Psoas muscle (tissue), 8 donors: ENCODE data around the gene ACSL3. TPM values are rescaled to one million over a fixed set of nuclear protein-coding genes. Genes with fewer than 3 reads are reported as not detected.

Experiments used
- ATAC-seq, 4 donors: fragments of 200-7000 bp; cut with Tn5 transposase; one replicate each; pipeline ENCODE4 v1.9.1; 2020; ENCODE audit warnings: moderate library complexity in 3 of 4, mild to moderate bottlenecking in 2 of 4
- DNase-seq, 2 donors: peaks; one replicate each; pipeline ENCODE4 v3.0.0-alpha.2; 2020
- H3K27ac ChIP-seq: fragments of 200-600 bp; one replicate; pipeline ENCODE4 v1.8.0; 2022
- H3K27me3 ChIP-seq, 3 donors: fragments of 200-600 bp in 1 of 3; one replicate each; pipeline versions ENCODE4 v1.6.1 to v1.8.0; 2013 to 2022; ENCODE audit warnings: low read length in 2 of 3, mild to moderate bottlenecking in 2 of 3, moderate library complexity in 1 of 3; ENCODE audit not compliant: insufficient read depth in 3 of 3
- H3K36me3 ChIP-seq, 2 donors: fragments of 200-600 bp in 1 of 2; one replicate each; pipeline versions ENCODE4 v1.6.1 to v1.8.0; 2013 to 2022; ENCODE audit warnings: low read depth in 1 of 2, mild to moderate bottlenecking in 1 of 2, moderate library complexity in 1 of 2; ENCODE audit not compliant: insufficient read depth in 1 of 2
- H3K4me1 ChIP-seq: fragments of 200-600 bp; one replicate; pipeline ENCODE4 v1.8.0; 2022
- H3K4me3 ChIP-seq: fragments of 200-600 bp; one replicate; pipeline ENCODE4 v1.8.0; 2022; ENCODE audit warnings: mild to moderate bottlenecking
- H3K9me3 ChIP-seq: fragments of 200-600 bp; one replicate; pipeline ENCODE4 v1.8.0; 2022
- CTCF ChIP-seq: fragments of 200-600 bp; IDR thresholded peaks from one replicate; pipeline ENCODE4 v1.8.0; 2022; ENCODE audit warnings: antibody characterized with exemption
- WGBS, 3 donors: extraction: QIAGEN DNeasy Blood & Tissue Kit; methylation state at CpG; one replicate each; pipeline versions ENCODE4 v1.1.6 to v1.1.7; 2013; 5-methylcytosine and 5-hydroxymethylcytosine counted together
- intact Hi-C, 2 donors: fragments of 100-400 bp; cut with DNase I; formaldehyde crosslinking; loops; one replicate each; pipeline versions ENCODE4 v1.11.0 to v1.14.2; 2022
- polyA plus RNA-seq, 3 donors: library from polyadenylated mRNA; stranded (reverse); fragments of 200-250 nt; gene quantifications; one replicate each; pipeline ENCODE4 v1.2.3, GENCODE V29; 2013
- total RNA-seq, 4 donors: library from RNA; stranded (reverse); fragmentation: NEBNext Ultra II Directional in 2 of 4; extraction: Animal tissue kit (Norgen Biotek cat#: 25700) in 2 of 4; gene quantifications; one replicate each; pipeline versions ENCODE4 v1.2.1 to v1.2.4, GENCODE V29; 2021 to 2023
- donor health status: healthy with polysubstance abuse.
- donor health status: DM: no; HTN: no; CAD: no; lungs with moderate emphysema.
- donor health status: Bipolar disorder and iron deficiency.
- donor health status: healthy.
- donor health status: DM: yes; HTN: yes; CAD: no.
- donor health status: DM: no; HTN: no; CAD: no.
- donor health status: DM: no; HTN: no; CAD: no.
- donor health status: DM: yes; HTN: yes; CAD: no.

ACSL3 gene
- total and polyA plus RNA-seq, 7 donors, result 13.5 to 136 (median 27.5) TPM

GRCh38 chr2:222976521-222977061, 115.8 kb downstream of the ACSL3 start:
- no peak for TF ChIP-seq CTCF
- Histone ChIP-seq H3K27ac (no peak overlapping the region), H3K27me3 (no peaks in the 10 kb centered on the region), H3K4me1 (no peaks in the 10 kb centered on the region), H3K36me3 (no peaks in the 10 kb centered on the region), H3K4me3 (no peak overlapping the region), H3K9me3 (no peaks in the 10 kb centered on the region)
- ATAC-seq (no peak), DNase-seq (no peak)
- 75 to 79% (median 75%) methylated on average over 3 of the region's 3 CpGs for WGBS, 3 donors
- intact Hi-C loops, result loop anchor here in 1 of 2 donors (5.0 kb wide), 1 partner anchor 76 kb away; the partner anchor contains the start of gene KCNE4

- H3K9me3 ChIP-seq, result no peaks in the 10 kb centered on the region
- H3K27ac ChIP-seq, result no peak overlapping the region
- no peaks in the 10 kb centered on the region for H3K27me3 ChIP-seq
- WGBS, 3 donors, result 89 to 93% (median 90%) methylated on average over 5 of the region's 5 CpGs
- no peak overlapping the region for H3K4me3 ChIP-seq
- intact Hi-C loops, result loop anchor here in 1 of 2 donors (5.0 kb wide), 1 partner anchor 75 kb away; the partner anchor contains the start of gene KCNE4
- no peaks in the 10 kb centered on the region for H3K36me3 ChIP-seq
- no peak for ATAC-seq
- DNase-seq, result no peak
- TF ChIP-seq CTCF, result no peak
- no peaks in the 10 kb centered on the region for H3K4me1 ChIP-seq
Measured at GRCh38 chr2:222977121-222977520, 116.3 kb downstream of the ACSL3 start.

GRCh38 chr2:222978850-222979249, 118.0 kb downstream of the ACSL3 start:
- no peak overlapping the region for H3K27ac ChIP-seq
- TF ChIP-seq CTCF, result no peak
- no peak overlapping the region for H3K4me3 ChIP-seq
- no peaks in the 10 kb centered on the region for H3K4me1 ChIP-seq
- intact Hi-C loops, result loop anchor here in 1 of 2 donors (5.0 kb wide), 1 partner anchor 73 kb away; the partner anchor contains the start of gene KCNE4
- no peak for DNase-seq
- no peaks in the 10 kb centered on the region for H3K36me3 ChIP-seq
- no peaks in the 10 kb centered on the region for H3K27me3 ChIP-seq
- no peak for ATAC-seq
- H3K9me3 ChIP-seq, result no peaks in the 10 kb centered on the region

GRCh38 chr2:222979484-222979883, 118.6 kb downstream of the ACSL3 start:
- 65 to 68% (median 66%) methylated on average over 3 of the region's 3 CpGs for WGBS, 3 donors
- no peak for ATAC-seq
- no peaks in the 10 kb centered on the region for H3K9me3 ChIP-seq

More at GRCh38 chr2:222979484-222979883, 118.6 kb downstream of the ACSL3 start:
- Histone ChIP-seq H3K36me3 (no peaks in the 10 kb centered on the region), H3K27ac (no peak overlapping the region), H3K4me1 (no peaks in the 10 kb centered on the region), H3K27me3 (no peaks in the 10 kb centered on the region), H3K4me3 (no peak overlapping the region)
- intact Hi-C loops, result loop anchor here in 1 of 2 donors (5.0 kb wide), 1 partner anchor 73 kb away; the partner anchor contains the start of gene KCNE4
- DNase-seq, result no peak
- no peak for TF ChIP-seq CTCF
